Large intestine (tissue), 3 donors: ENCODE data around the gene IARS1. TPM values are rescaled to one million over a fixed set of nuclear protein-coding genes. Genes with fewer than 3 reads are reported as not detected.

Experiments used
- DNase-seq, 2 donors: peaks; one replicate each; pipeline versions ENCODE4 v3.0.0 to v3.0.0-alpha.2; 2013
- H3K27ac ChIP-seq: one replicate; pipeline ENCODE4 v1.5.1; 2013; ENCODE audit warnings: low read length
- H3K27me3 ChIP-seq: 2 replicates; pipeline ENCODE4 v1.6.1; 2013; ENCODE audit warnings: low read length; ENCODE audit not compliant: control insufficient read depth, insufficient read depth
- H3K36me3 ChIP-seq: 2 replicates; pipeline ENCODE4 v1.6.1; 2013; ENCODE audit warnings: low read length; ENCODE audit not compliant: control insufficient read depth, insufficient read depth
- H3K4me1 ChIP-seq: one replicate; pipeline ENCODE4 v1.6.1; 2013; ENCODE audit warnings: low read length; ENCODE audit not compliant: control insufficient read depth, insufficient read depth
- H3K4me3 ChIP-seq: one replicate; pipeline ENCODE4 v1.5.1; 2013; ENCODE audit warnings: low read length
- H3K9me3 ChIP-seq: one replicate; pipeline ENCODE4 v1.6.1; 2013; ENCODE audit warnings: mild to moderate bottlenecking, low read depth, low read length, moderate library complexity; ENCODE audit not compliant: control insufficient read depth
- WGBS: methylation state at CpG from one replicate; pipeline ENCODE4 v1.1.5; 2013; ENCODE audit warnings: low lambda C conversion rate; ENCODE audit not compliant: insufficient coverage; 5-methylcytosine and 5-hydroxymethylcytosine counted together
- polyA plus RNA-seq: library from polyadenylated mRNA; unstranded; fragments of 120-200 nt; gene quantifications from one replicate; pipeline ENCODE4 v1.2.1, GENCODE V29; 2013

The IARS1 gene
- polyA plus RNA-seq, 1 donor = 60.5 TPM

- peak; percentile 82 to 98 for DNase-seq
- Histone ChIP-seq H3K27ac (peak within 1 kb of the TSS; percentile 95), H3K27me3 (no peaks in the 10 kb centered on the region), H3K36me3 (peaks cover 13% of the 10 kb centered on the region), H3K9me3 (no peaks in the 10 kb centered on the region), H3K4me1 (peaks cover 6% of the 10 kb centered on the region), H3K4me3 (peak within 1 kb of the TSS; percentile 77)
- WGBS = 0% methylated on average over 3 of the region's 55 CpGs
Observed at GRCh38 chr9:92325269-92325990, 31.9 kb upstream of the IARS1 start, which contains the start of the genes CENPP and NOL8. TSS of gene CENPP (plus strand) at chr9:92325953. TSS of gene NOL8 (minus strand) at chr9:92325350. CDS start at chr9:92324161, 1,189 bp downstream.

- no peaks in the 10 kb centered on the region for H3K9me3 ChIP-seq
- no peak for DNase-seq
- peaks cover 6% of the 10 kb centered on the region for H3K4me1 ChIP-seq
- H3K4me3 ChIP-seq = peak overlapping the region; percentile 77
- peaks cover 19% of the 10 kb centered on the region for H3K36me3 ChIP-seq
- H3K27ac ChIP-seq = peak overlapping the region; percentile 95
- WGBS = no CpG with 5 or more reads among the region's 12 CpGs
- no peaks in the 10 kb centered on the region for H3K27me3 ChIP-seq
Observed at GRCh38 chr9:92324889-92325268, 31.4 kb upstream of the IARS1 start.

- H3K4me1 ChIP-seq = peaks cover 6% of the 10 kb centered on the region
- H3K4me3 ChIP-seq = peak overlapping the region; percentile 77
- H3K27me3 ChIP-seq = no peaks in the 10 kb centered on the region
- DNase-seq = no peak
- peaks cover 23% of the 10 kb centered on the region for H3K36me3 ChIP-seq
- no CpG with 5 or more reads among the region's 2 CpGs for WGBS
- H3K27ac ChIP-seq = peak overlapping the region; percentile 95
- H3K9me3 ChIP-seq = no peaks in the 10 kb centered on the region
Observed at GRCh38 chr9:92324431-92324830, 30.9 kb upstream of the IARS1 start.

DNA sequence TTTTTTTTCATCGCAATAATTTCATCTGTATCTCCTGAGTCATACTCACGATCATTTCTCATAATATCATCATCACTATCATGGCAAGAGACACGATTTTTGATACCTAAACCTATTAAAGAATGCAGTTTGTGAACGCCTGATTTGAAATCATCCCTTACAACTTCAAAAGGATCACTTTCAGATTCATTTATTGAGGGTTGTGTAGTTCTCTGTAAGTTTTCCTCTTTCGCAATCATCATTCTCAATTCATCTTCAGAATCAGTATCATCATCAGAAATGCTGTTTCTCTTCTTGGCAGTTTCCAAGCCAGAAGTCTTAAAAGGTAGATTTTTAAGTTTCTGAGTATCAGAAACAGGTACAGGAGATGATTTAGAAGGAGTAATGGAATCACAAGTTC lies 22.0 kb upstream of the IARS1 start:
- no peaks in the 10 kb centered on the region for H3K4me1 ChIP-seq
- H3K4me3 ChIP-seq = no peak overlapping the region
- H3K9me3 ChIP-seq = no peaks in the 10 kb centered on the region
- WGBS = no CpG with 5 or more reads among the region's 5 CpGs
- H3K27ac ChIP-seq = no peak overlapping the region
- peaks cover 62% of the 10 kb centered on the region for H3K36me3 ChIP-seq
- H3K27me3 ChIP-seq = no peaks in the 10 kb centered on the region
- no peak for DNase-seq

DNA sequence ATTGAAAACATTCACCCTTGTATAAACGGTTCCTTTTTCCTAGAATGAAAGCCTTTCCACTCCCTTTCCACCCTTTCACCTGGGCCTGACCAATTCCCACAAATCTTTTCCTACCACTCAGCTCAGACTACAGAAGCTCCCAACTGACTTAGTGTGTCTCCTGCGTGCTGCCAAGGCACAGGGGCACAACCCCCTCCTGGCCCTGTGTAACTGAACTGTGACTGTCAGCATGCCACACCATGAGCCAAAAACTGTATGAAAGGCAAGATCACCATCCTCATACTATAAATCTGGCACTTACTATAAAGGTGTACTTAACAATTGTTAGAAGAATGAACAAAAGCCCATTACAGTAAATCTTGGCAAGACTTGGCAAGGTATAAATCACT lies 20.1 kb upstream of the IARS1 start:
- Histone ChIP-seq H3K9me3 (no peaks in the 10 kb centered on the region), H3K36me3 (peaks cover 65% of the 10 kb centered on the region), H3K4me1 (no peaks in the 10 kb centered on the region), H3K27ac (no peak overlapping the region), H3K4me3 (no peak overlapping the region), H3K27me3 (no peaks in the 10 kb centered on the region)
- no CpG with 5 or more reads among the region's 2 CpGs for WGBS
- no peak for DNase-seq

GRCh38 chr9:92312887-92313623 lies 19.6 kb upstream of the IARS1 start:
- no peak for DNase-seq
- H3K9me3 ChIP-seq = no peaks in the 10 kb centered on the region
- peaks cover 67% of the 10 kb centered on the region for H3K36me3 ChIP-seq
- H3K27me3 ChIP-seq = no peaks in the 10 kb centered on the region
- no peak overlapping the region for H3K4me3 ChIP-seq
- H3K4me1 ChIP-seq = no peaks in the 10 kb centered on the region
- 75% methylated on average over 1 of the region's 6 CpGs for WGBS
- no peak overlapping the region for H3K27ac ChIP-seq

GRCh38 chr9:92310562-92310961 lies 17.1 kb upstream of the IARS1 start:
- Histone ChIP-seq H3K4me1 (no peaks in the 10 kb centered on the region), H3K4me3 (no peak overlapping the region), H3K27ac (no peak overlapping the region), H3K9me3 (no peaks in the 10 kb centered on the region), H3K27me3 (no peaks in the 10 kb centered on the region), H3K36me3 (peaks cover 61% of the 10 kb centered on the region)
- WGBS = 100% methylated on average over 1 of the region's 3 CpGs
- DNase-seq = no peak

DNA sequence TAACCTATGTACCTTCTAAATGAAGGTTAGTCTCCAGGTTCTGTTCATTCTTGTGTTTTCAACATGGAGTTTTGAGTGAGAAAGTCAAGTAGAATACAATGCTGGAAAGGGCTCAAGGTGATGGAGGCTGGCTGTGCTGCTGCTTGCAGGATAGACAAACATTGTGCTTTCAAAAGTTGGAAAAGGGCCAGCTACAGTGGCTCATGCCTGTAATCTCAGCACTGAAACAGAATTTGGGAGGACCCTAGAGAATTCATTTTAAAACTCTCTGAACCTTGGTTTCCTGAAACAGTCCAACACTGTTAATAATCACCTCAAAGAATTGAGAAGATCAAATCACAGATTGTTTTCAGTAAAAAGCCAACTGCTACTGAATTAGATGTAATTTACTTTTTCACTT lies 15.4 kb upstream of the IARS1 start:
- Histone ChIP-seq H3K36me3 (peaks cover 63% of the 10 kb centered on the region), H3K4me3 (no peak overlapping the region), H3K9me3 (no peaks in the 10 kb centered on the region), H3K27me3 (no peaks in the 10 kb centered on the region), H3K27ac (no peak overlapping the region), H3K4me1 (no peaks in the 10 kb centered on the region)
- DNase-seq = no peak

DNA sequence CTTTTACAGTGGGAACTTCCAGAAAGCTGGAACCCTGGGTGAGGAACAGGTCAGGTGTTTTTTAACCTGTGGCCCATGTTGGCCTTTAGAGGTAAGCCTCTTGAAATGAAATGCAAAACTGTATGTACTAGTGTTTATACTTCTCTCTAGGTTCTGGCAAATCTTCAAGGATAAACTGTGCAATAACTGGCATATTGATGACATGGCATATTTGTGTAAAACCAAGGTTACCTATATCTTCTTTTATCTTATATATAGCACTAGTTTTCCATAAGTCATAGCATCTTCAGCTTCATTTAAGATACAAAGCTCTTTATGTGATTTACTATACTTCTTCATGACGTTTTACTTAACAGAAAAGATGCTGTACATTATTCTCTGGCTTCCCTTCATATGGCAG lies 7.4 kb upstream of the IARS1 start:
- 80% methylated on average over 1 of the region's 1 CpG for WGBS
- no peak overlapping the region for H3K27ac ChIP-seq
- H3K4me3 ChIP-seq = no peak overlapping the region
- H3K36me3 ChIP-seq = peaks cover 71% of the 10 kb centered on the region
- DNase-seq = no peak
- no peaks in the 10 kb centered on the region for H3K27me3 ChIP-seq
- no peaks in the 10 kb centered on the region for H3K4me1 ChIP-seq
- H3K9me3 ChIP-seq = no peaks in the 10 kb centered on the region

DNA sequence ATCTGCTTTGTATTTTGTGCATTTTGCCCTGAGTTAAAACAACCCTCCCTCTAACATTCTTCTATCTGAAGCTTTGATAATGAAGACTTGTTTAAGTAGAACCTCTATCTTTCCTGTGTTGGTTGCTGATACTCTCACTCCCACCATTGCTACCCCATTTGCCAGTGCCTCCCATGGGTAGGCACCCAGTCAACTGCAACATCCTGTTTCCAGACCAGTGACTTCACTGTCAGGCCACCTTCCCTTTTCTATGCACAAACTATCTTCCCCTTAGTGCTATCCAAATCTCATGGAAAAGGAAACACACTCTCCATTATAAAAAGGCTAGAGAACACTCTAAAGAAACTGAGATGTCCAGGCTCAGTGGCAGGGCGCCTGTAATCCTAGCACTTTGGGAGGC lies 5.6 kb upstream of the IARS1 start:
- Histone ChIP-seq H3K4me1 (peaks cover 4% of the 10 kb centered on the region), H3K4me3 (no peak overlapping the region), H3K36me3 (peaks cover 59% of the 10 kb centered on the region), H3K27me3 (no peaks in the 10 kb centered on the region), H3K27ac (no peak overlapping the region), H3K9me3 (no peaks in the 10 kb centered on the region)
- DNase-seq = no peak
- WGBS = no CpG with 5 or more reads among the region's 1 CpG
